ENCODE data around the gene SPEG.
"Not testable (repeated sequence)": the region's sequence is repeated elsewhere in the genome, so short reads cannot be mapped to it uniquely, and the experiment has no call there.

SPEG gene

DNA sequence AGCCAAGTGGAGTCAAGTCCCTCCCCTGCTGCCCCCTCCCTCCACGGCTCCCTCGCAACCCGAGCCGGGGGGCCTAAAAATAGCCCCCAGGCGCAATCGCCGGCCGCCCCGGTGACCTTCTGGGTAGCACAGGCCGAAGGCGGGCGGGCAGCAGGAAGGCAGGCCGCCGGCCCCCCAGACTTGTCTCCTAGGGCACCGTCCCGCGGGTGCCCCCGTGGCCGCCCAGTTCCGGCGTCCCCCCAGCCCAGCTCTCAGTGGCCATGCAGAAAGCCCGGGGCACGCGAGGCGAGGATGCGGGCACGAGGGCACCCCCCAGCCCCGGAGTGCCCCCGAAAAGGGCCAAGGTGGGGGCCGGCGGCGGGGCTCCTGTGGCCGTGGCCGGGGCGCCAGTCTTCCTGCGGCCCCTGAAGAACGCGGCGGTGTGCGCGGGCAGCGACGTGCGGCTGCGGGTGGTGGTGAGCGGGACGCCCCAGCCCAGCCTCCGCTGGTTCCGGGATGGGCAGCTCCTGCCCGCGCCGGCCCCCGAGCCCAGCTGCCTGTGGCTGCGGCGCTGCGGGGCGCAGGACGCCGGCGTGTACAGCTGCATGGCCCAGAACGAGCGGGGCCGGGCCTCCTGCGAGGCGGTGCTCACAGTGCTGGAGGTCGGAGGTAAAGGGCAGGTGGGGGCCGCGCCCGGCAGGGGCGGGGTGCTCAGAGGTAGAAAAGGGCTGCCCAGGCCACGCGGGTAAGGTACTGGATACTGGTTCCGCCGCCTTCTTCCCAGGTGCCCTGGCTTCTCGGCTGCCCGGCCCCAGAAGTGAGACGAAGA lies at the start of gene SPEG:
TSS of gene SPEG (plus strand) at position 126 of the 808 bp plus-strand sequence. CDS start at position 261, 135 bp downstream.
- FAIRE-seq = no peak

DNA sequence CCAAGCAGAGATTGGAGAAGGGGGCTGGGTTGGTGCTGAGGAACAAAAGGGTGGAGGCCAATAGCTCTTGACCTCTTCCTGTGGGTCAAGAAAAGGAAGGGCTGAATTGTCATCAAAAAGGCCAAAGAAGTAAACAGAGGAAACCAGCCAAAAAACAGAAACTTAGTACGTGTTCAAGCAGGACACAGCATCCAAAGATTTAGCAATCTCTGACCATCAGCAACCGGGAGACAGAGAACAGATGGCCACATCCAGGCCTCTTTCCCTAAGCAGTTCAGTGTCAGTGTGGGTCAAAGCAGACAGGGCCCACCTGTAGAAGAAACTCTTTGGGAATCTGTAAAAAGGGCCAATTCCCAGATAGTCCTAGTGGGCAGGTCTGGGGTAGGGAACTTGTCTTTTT lies 49.8 kb upstream of the SPEG start:
- FAIRE-seq = no peak

DNA sequence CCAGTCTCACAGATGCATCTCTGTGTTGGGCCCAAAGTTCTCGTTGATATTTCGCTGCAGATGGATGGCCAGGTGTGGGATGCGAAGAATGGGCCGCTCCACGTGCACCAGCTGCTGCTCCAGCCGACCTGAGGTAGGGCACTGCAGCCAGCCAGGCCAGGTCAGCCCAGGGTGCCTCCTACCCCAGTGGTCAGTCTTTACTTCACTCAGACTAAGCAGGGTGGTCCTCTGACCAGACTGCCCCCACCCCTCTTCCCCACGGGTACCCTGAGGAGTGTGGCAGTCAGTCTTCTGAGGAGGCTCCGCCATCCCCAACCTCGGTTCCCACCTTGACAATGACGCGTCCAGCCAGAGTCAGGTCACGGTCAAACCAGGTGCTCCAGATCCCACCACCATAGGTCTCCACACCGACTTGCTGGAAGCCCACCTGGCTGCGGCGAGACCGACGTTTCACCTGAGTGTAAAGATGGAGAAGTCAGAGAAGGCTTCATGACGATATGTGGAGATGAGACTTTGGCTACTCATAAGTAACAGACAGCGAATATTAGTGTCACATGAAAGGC lies 48.6 kb upstream of the SPEG start:
- FAIRE-seq = no peak

DNA sequence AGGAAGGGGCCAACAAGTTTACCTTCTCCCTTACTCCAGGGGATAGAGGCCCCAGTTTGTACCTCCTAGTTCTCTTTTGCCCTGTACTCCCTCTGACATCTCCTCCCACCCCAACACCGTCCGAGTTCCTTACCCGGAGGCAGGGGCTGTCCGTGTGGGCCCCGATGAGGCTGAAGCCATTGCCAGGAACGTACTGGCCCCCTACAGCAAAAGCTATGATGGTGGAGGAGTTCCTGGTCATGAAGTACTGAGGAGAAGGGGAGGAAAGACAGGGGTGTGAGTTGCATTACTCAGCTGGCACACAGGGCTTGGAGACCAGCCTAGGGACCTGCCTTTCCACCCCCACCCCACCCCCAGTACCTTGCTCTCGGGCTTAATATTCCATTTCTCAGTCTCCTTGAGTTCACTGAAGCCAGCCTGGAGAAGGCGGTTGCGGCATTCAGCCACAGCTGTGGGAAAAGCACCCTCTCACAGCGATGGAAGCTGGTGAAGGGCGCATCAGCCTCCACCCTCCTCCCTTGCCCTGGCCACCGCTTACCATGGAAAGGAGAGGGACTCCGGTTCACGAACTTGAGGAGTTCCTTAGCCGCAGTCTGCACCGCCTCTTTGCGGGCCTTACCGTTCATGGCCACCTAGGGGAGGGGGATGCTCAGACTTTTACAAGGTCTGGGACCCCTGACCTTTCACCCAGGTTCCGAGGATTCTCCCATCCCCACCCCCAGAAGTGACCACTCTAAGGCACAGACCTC lies 47.9 kb upstream of the SPEG start:
- FAIRE-seq = no peak

DNA sequence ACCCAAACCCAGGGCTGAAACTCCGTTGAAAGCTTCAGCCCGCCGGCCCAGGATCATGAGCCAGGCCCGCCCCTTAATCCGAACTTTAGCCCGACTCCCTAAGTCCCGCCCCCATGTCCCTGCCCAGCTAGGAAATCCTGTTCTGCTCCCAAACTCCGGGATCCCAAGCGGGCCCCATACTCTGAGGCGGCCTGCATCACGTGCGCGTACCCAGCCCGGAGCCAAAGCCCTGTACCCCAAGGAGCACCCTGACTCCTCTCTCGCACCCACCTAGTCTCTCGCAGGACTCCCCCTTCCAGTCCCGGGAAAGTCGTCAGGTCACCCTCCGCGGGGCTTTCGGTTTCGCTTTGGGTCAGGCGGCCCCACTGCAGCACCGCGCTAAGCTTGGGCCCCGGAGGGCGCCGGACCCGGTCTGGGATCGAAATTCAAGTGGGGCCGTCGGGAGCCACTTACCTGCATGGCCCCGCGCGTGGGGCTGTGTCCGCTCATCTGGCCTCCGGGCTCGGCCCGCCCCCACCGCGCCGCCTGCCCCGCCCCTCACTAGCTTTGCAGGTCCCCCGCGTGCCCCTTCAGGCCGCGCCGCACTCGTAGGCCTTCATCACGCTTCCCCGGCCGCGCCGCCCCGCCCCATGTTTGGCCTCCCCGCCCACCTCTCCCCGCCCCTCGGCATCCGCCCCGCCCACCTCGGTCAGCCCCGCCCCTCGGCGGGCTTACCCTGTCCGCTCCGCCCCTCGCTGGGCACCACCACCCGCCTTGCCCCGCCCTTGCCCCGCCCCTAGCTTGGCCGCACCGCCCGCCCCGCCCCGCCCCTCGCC lies 47.1 kb upstream of the SPEG start, which contains the start of gene DNPEP:
TSS of gene DNPEP (minus strand) at position 607 of the 815 bp plus-strand sequence. CDS start at position 489, 118 bp downstream.
- no peak for FAIRE-seq

DNA sequence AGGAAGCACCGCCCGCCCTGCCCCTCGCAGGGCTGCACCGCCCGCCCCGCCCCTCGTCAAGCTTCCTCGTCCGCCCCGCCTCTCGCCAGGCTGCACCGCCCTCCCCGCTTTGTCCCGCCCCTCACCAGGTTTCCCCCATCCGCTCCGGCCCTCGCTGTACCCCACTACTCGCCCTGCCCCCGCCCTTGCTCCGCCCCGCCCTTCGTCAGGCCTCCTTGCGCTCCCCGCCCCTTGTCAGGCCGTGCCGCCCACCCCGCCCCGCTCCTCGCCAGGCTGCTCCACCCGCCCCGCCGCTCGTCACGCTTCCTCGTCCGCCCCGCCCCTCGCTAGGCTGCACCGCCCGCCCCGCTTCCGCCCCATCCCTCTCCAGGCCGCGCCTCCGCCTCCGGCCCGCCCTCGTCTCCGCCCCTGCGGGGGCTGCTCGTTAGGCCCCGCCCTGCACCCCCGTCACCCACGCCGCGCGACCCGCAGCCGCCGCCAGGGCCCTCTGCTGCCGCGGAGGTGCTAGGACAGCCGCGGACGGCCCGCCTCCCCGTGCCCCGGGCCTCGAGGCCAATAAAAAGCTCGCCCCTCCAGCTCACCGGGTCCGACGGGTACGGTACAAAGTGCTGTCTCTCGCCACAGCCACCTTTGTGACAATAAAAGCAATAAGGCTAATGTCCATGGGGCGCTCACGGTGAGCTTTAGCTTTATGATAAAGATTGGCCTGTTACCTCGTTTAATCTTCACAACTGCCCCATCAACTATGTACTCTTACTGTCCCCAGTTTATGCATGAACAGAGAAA lies 46.3 kb upstream of the SPEG start:
- no peak for FAIRE-seq

DNA sequence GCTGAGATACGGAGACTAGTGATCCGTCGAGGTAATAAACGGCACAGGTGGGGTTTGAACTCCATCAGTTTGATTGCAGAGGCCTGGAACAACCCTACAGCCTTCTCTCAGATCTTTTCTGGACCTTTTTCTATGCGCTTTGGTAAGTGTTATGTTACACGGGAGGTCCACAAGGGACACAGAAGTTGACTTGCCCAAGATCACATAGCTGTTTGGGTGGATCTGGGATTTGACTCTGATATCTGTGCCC lies 45.8 kb upstream of the SPEG start:
- FAIRE-seq = no peak

DNA sequence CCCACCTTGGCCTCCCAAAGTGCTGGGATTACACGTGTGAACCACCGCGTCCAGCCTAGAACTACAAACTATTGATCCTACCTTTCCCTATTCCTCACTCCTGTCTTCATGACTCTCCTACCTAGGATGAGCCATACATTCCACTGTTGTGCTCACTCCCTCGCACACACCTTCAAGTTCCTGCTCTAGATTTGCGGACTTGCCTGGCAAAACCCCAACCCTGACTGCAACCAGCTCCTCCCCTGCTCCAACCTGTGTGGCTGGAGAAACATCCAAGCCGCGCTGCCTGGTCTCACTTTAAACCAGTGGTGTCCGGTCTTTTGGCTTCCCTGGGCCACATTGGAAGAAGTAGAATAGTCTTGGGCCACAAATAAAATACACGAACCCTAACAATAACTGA lies 41.9 kb upstream of the SPEG start:
- FAIRE-seq = no peak

DNA sequence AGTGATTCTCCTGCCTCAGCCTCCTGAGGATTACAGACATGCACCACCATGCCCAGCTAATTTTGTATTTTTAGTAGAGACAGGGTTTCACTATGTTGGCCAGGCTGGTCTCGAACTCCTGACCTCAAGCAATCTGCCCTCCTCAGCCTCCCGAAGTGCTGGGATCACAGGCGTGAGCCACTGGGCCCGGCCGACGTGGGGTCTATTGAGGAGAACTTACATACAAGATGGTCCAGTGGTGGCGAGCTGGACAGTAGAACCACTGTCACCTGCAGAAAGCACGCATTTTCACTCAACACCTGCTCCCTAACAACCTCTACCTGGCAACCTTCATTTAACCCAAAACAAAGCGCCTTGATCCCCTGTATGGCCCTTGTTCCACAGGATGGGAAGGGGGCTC lies 39.6 kb upstream of the SPEG start:
- FAIRE-seq = not testable (repeated sequence)

DNA sequence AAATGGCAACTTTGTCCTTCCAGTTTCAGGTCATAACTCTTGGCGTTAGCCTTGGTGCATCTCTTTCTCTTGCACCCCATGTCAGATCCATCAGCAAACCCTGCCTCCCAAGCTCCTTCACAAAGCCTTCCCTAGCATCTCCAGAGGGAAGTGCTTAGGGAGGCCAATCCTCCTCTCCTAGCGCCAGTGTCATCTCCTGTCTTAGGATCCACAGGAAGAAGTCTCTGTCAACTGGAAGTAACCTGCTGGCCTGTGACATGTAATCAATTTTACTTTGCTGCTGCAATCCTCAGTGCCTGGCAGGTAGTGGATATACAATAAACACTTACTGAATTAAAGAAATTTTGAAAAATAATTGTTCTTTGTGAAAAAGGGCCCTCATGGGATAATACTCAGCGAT lies 39.0 kb upstream of the SPEG start:
- FAIRE-seq = no peak

DNA sequence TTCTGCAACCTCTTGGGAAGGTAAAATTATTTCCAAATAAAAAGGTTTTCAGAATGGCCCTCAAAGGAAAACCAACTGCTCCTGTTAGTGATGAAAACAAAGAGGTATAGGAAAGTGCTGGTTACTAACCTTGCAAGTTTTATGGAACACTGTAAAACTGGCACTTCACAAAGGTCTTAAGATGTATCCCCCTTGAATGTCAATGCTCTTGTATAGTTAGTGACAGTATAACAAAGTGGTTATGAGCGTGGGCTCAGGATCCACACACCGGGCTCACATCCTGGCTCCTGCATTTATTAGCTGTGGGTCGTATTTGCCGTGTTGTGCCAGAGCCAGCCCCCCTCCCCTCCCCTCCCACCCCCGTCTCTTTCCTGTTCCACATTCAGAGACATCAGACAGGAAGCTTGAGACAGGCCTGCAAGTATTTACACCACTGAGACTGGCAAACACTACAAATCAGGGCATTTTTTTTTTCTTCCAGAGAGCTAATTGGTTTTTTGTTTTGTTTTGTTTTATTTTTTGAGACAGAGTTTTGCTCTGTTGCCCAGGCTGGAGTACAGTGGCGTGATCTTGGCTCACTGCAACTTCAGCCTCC lies 37.7 kb upstream of the SPEG start:
- no peak for FAIRE-seq

DNA sequence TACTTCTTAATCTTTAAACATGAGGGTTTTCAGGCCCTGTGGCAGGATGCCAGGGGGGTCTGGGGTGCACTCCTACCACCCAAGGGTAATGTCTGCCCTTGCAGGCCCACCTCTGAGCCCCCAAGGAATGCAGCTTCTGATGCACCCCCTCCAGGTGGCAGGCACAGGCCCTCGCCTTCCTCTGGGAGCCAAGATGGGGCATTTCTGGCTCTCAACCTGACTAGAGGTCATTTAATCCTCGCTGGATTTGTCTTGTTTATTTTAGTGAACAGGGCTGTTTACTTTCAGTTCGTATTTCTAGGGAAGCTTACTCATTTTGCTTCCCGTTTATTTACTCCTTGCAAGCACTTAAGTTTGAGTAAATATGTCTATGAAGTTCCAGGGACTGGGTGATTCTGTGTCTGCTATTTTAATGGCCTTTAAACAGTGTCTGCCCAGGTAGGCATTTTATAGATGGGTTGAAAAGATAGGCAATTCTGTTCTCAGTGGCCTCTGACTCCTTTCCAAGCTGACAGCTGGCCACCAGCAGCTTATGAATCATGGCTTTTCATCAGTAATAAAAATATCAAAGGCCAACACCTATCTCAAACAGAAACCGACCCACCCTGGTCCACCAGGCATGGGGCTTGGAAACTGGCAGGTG lies 35.8 kb upstream of the SPEG start:
- FAIRE-seq = peak; percentile 97

DNA sequence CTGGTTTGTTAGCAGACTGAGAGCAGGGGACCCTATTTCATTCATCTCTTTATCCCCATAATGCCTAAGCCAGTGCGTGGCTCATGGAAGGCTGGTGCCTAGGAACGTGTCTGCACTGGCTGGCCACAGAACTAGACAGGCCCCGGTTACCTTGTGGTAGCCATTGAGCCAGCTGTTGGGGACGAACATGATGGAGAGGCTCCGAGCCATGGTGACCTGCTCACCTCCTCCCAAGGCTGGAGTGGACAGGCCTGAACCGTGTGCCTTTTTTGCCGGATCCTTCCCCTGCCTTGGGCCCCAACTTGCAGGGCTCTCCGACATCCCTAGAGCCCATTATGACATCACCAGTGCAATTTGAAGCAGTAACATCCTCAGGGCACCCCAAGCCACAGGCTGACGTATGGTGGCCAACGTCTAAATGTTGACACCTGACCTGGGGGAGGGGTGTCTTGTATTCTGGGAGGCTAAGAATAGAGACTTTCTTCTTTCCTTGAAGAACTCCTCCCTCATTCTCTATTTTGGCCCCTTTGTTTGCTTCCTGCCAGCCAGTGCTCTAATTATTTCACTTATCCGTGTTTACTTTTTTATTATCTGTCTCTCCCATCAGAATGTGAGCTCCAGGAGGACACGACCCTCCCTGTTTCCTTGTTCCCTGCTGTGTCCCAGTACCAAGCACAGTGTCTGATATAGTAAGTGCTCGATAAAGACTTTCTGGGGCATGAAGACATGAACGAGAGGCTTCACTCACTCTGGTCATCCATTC lies 34.7 kb upstream of the SPEG start:
- no peak for FAIRE-seq

DNA sequence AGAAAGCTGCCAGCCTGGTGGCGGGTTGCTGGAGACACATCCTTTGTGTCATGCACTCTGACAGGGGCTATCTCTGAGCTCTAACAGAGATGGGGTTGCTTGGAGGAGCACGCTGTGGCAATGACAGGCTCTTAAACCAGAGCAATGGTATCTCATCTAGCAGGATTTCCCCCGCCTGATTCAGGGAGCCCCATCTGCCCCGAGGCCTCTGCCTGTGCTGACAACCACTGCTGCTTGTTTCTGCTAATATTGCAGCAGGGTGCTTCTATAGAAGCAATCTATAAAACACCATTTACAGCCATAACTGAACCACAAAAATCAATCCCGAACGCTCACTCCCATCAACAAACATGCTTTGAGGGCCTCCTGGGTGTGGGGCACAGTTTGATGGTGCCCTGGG lies 34.1 kb upstream of the SPEG start:
- FAIRE-seq = no peak

DNA sequence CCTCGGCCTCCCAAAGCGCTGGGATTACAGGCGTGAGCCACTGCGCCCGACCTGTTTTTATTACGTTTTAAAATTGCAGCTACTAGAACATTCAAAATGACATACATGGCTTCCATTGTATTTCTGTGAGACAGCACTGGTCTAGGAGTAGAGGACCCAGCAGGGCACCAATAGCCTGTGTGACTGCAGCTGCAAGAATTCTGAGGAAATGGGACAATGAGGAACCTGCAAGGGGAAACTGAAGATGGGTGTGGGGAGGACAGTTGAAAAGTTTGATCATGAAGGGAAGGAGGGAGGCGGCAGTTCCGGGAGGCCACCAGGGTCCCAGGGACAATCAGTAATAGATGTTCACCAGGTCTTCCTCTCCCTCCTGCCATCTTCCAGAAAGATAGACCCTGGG lies 33.0 kb upstream of the SPEG start:
- FAIRE-seq = no peak

DNA sequence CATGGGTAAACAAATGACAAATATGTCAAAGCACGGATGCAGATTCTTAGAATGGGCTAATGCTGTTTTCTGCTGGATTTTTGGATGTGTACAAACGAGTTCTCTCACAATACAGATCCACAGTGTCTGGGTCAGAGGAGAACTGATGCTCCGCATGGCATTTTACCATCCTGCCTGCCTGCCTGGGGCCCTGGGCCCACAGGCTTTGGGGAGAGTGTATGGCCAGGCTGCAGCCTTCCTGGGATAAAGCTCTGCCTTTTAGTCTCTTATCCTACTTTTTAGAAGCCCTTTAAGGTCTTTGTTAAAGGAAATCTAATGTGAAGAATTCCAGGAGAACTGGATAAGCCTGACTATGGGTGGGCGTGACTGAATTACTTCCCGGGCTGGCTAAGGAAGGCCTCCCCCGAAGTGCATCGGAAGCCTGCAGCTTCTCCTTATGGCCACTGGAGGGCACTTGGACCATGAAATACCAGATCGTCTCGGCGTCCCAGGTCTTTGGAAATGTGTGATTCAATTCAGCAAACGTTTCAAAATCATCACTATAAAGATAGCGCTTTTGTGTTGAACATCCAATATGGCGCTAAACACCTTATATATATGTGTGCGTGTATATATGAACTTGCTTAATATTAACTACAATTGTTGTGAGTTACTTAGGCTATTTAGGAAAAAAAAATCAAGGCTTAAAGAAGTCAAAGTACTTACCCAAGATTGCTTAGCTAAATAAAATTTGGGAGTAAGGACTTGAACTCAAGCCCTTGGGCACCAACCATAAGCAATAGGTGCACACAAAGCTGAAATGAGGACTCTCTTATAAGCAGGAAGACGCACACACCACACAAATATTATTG lies 31.8 kb upstream of the SPEG start:
- peak; percentile 92 for FAIRE-seq

DNA sequence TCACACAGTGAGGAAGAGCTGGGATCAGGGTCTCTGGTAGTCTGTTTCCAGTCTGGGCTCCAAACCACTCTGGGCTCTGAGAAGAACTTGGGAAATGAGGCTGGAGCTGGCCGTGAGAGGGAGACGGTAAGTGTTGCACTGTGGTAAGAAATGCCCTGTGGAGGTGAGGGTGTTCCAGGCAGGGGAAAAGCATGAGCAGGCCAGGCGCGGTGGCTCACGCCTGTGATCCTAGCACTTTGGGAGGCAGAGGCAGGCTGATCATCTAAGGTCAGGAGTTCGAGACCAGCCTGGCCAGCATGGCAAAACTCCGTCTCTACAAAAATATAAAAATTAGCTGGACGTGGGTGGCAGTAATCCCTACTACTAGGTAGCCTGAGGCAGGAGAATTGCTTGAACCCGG lies 30.8 kb upstream of the SPEG start:
- no peak for FAIRE-seq

DNA sequence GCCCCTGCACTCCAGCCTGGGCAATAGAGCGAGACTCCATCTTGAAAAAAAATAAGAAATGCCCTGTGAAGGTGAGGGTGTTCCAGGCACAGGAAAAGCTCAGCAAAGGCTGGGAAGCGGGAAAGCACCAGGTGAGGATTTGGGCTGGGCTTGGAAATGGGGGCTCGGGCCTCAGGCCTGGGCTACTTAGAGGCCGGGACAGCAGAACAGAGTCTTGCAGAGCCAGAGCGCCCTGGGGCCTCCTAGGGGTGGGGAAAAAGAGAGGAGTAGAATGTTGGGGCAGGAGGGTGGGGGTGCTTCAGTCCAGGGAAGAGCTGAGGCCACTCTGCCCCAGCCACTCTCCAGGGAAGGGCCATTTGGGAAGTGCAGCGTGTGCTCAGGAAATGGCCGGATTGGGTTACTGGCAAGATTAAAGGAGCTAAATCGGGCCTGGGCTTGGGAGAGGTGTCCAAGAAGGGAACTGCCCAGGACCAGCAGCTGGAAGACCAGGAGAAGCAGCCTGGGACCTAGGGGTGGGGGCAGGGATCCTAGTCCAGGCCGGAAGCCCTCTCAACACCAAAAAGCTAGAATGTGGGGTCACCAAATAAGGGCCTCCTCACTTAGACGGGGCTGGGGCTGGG lies 30.2 kb upstream of the SPEG start:
- FAIRE-seq = no peak

DNA sequence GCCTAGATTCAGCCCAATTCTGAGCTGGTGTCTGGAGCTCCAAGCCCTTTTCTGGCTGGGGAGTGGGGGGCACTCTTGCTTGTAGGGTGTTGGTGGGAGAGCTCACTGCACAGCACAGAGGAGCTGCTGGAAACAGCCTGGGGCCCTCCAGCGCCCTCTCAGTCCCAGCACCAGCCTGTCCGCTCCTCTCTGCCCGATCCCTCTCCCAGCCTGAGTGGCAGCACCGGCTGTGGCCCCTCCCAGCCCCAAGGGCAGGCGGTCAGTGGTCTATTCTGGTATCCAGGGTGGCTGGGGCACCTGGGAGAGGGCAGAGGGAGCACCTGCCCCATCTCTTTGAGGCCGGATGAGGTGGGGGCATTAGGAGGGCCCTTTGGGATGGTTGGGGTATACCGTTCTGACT lies 29.7 kb upstream of the SPEG start:
- FAIRE-seq = no peak

Measured in islet of Langerhans (tissue), 1 donor.